D721Med (cell line): ENCODE results near the gene SCYL2.
"Not testable (repeated sequence)": the region's sequence is repeated elsewhere in the genome, so short reads cannot be mapped to it uniquely, and the experiment has no call there.

ENCODE experiments used
- DNase-seq: peaks from one replicate; pipeline ENCODE4 v3.0.0; 2011; ENCODE audit warnings: low spot score; ENCODE audit not compliant: insufficient read length
- FAIRE-seq: peaks from 2 replicates; lab custom pipeline; 2011; peaks lifted over from hg19 to GRCh38; lab: Jason Lieb, UNC
- TF ChIP-seq, protein P1 (sequence below): IDR thresholded peaks from 2 replicates; pipeline ENCODE4 v1.5.1; 2012; ENCODE audit warnings: mild to moderate bottlenecking, control low read depth; ENCODE audit not compliant: insufficient read depth; ENCODE audit errors: missing control alignments

Gene SCYL2

GRCh38 chr12:100249941-100250340 is 17.0 kb upstream of the SCYL2 start:
- no peak for DNase-seq
- TF ChIP-seq, protein P1, sequence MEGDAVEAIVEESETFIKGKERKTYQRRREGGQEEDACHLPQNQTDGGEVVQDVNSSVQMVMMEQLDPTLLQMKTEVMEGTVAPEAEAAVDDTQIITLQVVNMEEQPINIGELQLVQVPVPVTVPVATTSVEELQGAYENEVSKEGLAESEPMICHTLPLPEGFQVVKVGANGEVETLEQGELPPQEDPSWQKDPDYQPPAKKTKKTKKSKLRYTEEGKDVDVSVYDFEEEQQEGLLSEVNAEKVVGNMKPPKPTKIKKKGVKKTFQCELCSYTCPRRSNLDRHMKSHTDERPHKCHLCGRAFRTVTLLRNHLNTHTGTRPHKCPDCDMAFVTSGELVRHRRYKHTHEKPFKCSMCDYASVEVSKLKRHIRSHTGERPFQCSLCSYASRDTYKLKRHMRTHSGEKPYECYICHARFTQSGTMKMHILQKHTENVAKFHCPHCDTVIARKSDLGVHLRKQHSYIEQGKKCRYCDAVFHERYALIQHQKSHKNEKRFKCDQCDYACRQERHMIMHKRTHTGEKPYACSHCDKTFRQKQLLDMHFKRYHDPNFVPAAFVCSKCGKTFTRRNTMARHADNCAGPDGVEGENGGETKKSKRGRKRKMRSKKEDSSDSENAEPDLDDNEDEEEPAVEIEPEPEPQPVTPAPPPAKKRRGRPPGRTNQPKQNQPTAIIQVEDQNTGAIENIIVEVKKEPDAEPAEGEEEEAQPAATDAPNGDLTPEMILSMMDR = no peak
- FAIRE-seq = no peak

- DNase-seq (no peak), FAIRE-seq (no peak)
- TF ChIP-seq, protein P1 = no peak
Observed at GRCh38 chr12:100251917-100252316, 15.1 kb upstream of the SCYL2 start.

- FAIRE-seq = no peak
- no peak for DNase-seq
- TF ChIP-seq, protein P1 = no peak
Observed at GRCh38 chr12:100253437-100253836, 13.5 kb upstream of the SCYL2 start.

- no peak for FAIRE-seq
- TF ChIP-seq, protein P1 = no peak
- DNase-seq = no peak
Observed at GRCh38 chr12:100254876-100255275, 12.1 kb upstream of the SCYL2 start.

GRCh38 chr12:100258127-100258526 is 8.8 kb upstream of the SCYL2 start:
- FAIRE-seq = no peak
- no peak for DNase-seq
- TF ChIP-seq, protein P1 = no peak

DNA sequence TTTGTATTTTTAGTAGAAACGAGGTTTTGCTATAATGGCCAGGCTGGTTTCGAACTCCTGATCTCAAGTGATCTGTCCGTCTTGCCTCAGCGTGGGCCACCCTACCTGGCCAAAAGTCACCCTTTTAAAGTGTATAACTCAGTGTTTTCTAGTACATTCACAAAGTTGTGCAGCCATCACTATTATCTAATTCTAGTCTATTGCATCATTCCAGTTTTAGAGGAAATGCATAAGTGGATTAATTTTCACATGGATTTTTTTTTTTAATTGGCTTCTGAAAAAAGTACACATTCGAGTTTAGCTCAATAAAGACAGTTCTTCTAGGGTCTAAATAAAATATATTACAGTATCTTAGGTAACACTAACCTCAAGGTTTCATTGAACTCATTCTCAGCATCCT is 3.8 kb upstream of the SCYL2 start:
- TF ChIP-seq, protein P1 = no peak
- FAIRE-seq = no peak
- DNase-seq = no peak

DNA sequence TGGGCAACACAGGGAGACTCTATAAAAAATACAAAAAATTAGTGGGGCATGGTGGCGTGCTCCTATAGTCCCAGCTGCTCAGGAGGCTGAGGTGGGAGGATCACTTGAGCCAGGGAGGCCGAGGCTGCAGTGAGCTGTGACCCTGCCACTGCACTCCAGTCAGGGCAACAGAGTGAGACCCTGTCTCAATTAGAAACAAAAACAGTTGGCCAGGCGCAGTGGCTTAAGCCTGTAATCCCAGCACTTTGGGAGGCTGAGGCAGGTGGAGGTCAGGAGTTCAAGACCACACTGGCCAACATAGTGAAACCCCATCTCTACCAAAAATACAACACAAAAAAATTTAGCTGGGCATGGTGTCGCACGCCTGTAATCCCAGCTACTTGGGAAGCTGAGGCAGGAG is 1.9 kb upstream of the SCYL2 start:
- DNase-seq, FAIRE-seq: not testable (repeated sequence)
